Mesendoderm (in vitro differentiated cells): ENCODE measurements around the gene OR51I1.

Experiments used
- DNase-seq: peaks from one replicate; pipeline ENCODE4 v3.0.0; 2013
- H2AK5ac ChIP-seq: 2 replicates; pipeline ENCODE4 v1.6.1; 2013; ENCODE audit warnings: low read length, inconsistent platforms
- H2BK120ac ChIP-seq: 2 replicates; pipeline ENCODE4 v1.6.1; 2013; ENCODE audit warnings: low read depth, mild to moderate bottlenecking, low read length, moderate library complexity, mixed read lengths
- H2BK15ac ChIP-seq: replicated peaks from 2 replicates; pipeline ENCODE4 v1.6.1; 2013; ENCODE audit warnings: low read depth, mild to moderate bottlenecking, moderate library complexity
- H2BK5ac ChIP-seq: 2 replicates; pipeline ENCODE4 v1.6.1; 2013; ENCODE audit warnings: low read length, inconsistent platforms
- H3K18ac ChIP-seq: 2 replicates; pipeline ENCODE4 v1.6.1; 2013; ENCODE audit warnings: mild to moderate bottlenecking, low read length, mixed read lengths
- H3K23ac ChIP-seq: one replicate; pipeline ENCODE4 v1.6.1; 2013; ENCODE audit warnings: low read length
- H3K27ac ChIP-seq: 2 replicates; pipeline ENCODE4 v1.5.1; 2013; ENCODE audit warnings: low read depth, mild to moderate bottlenecking, inconsistent platforms, low read length, moderate library complexity
- H3K27me3 ChIP-seq: 2 replicates; pipeline ENCODE4 v1.6.1; 2013; ENCODE audit warnings: low read length, control low read depth, mild to moderate bottlenecking, inconsistent platforms; ENCODE audit not compliant: insufficient read depth, poor library complexity
- H3K36me3 ChIP-seq: 2 replicates; pipeline ENCODE4 v1.6.1; 2013; ENCODE audit warnings: low read length, inconsistent platforms; ENCODE audit not compliant: control insufficient read depth, insufficient read depth
- H3K4ac ChIP-seq: one replicate; pipeline ENCODE4 v1.6.1; 2013; ENCODE audit warnings: low read depth, mild to moderate bottlenecking, low read length, moderate library complexity
- H3K4me1 ChIP-seq: 2 replicates; pipeline ENCODE4 v1.6.1; 2013; ENCODE audit warnings: low read depth, low read length, inconsistent platforms; ENCODE audit not compliant: control insufficient read depth
- H3K4me2 ChIP-seq: 2 replicates; pipeline ENCODE4 v1.6.1; 2013; ENCODE audit warnings: low read length
- H3K4me3 ChIP-seq: 2 replicates; pipeline ENCODE4 v1.5.1; 2013; ENCODE audit warnings: mild to moderate bottlenecking, low read length
- H3K56ac ChIP-seq: one replicate; pipeline ENCODE4 v1.6.1; 2013; ENCODE audit warnings: low read length
- H3K79me1 ChIP-seq: 2 replicates; pipeline ENCODE4 v1.6.1; 2013; ENCODE audit warnings: low read length, inconsistent platforms
- H3K79me2 ChIP-seq: 2 replicates; pipeline ENCODE4 v1.6.1; 2013; ENCODE audit warnings: mild to moderate bottlenecking, low read length; ENCODE audit not compliant: control insufficient read depth, insufficient read depth
- H3K9ac ChIP-seq: 2 replicates; pipeline ENCODE4 v1.6.1; 2013; ENCODE audit warnings: low read length, inconsistent platforms
- H4K5ac ChIP-seq: one replicate; pipeline ENCODE4 v1.6.1; 2013; ENCODE audit warnings: low read length
- H4K8ac ChIP-seq: one replicate; pipeline ENCODE4 v1.6.1; 2013; ENCODE audit warnings: low read depth, mild to moderate bottlenecking, control low read depth, low read length, moderate library complexity
- WGBS: extraction: QIAGEN DNeasy Blood & Tissue Kit; methylation state at CpG from one replicate; pipeline ENCODE4 v1.1.7; 2013; ENCODE audit warnings: low lambda C conversion rate, missing lambda C conversion rate; ENCODE audit not compliant: insufficient coverage; ENCODE audit errors: extremely low coverage; 5-methylcytosine and 5-hydroxymethylcytosine counted together

Gene OR51I1

DNA sequence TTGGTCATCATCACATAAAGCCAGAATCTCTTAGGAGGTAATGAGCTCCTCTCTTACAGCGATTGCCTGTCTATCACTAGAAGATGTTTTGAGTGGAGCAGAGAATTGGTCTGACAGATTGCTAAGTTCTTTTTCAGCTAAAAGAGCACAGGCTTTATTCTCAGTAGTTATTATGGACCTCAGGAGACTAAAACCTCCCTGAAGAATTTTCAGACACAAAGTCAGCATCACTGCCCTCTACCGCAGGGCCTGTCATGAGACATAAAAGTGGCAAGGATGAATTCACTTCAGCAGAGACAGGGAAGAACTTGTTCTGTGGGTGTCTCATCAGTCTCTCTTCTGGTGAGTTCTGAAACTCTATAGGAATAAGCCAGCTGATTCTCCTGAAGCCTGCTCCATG lies 7.7 kb upstream of the OR51I1 start, which contains the start of gene OR51I2:
Gene OR51I2, plus strand, starts transcription at position 301 of the 400 bp plus-strand sequence. CDS start 4,166 bp downstream, outside the sequence.
- no peak within 1 kb of the TSS for H2AK5ac ChIP-seq
- H3K27me3 ChIP-seq, result no peaks in the 10 kb centered on the region
- H3K4me1 ChIP-seq, result no peaks in the 10 kb centered on the region
- H4K5ac ChIP-seq, result no peak within 1 kb of the TSS
- no peak within 1 kb of the TSS for H3K18ac ChIP-seq
- no peak within 1 kb of the TSS for H2BK120ac ChIP-seq
- H3K79me1 ChIP-seq, result no peaks in the 10 kb centered on the region
- no peak within 1 kb of the TSS for H3K4me2 ChIP-seq
- no peak within 1 kb of the TSS for H3K4ac ChIP-seq
- no peaks in the 10 kb centered on the region for H3K79me2 ChIP-seq
- no CpG with 5 or more reads among the region's 2 CpGs for WGBS
- H3K56ac ChIP-seq, result no peak within 1 kb of the TSS
- H3K23ac ChIP-seq, result no peak within 1 kb of the TSS
- no peak for DNase-seq
- H2BK15ac ChIP-seq, result no peak within 1 kb of the TSS
- H4K8ac ChIP-seq, result no peak within 1 kb of the TSS
- H2BK5ac ChIP-seq, result no peak within 1 kb of the TSS
- H3K27ac ChIP-seq, result no peak within 1 kb of the TSS
- no peak within 1 kb of the TSS for H3K4me3 ChIP-seq
- H3K36me3 ChIP-seq, result no peaks in the 10 kb centered on the region
- H3K9ac ChIP-seq, result no peak within 1 kb of the TSS

- Histone ChIP-seq H2BK15ac (no peak overlapping the region), H3K27ac (no peak overlapping the region)
- no peak for DNase-seq
These were observed 2.6 kb upstream of the OR51I1 start for GRCh38 chr11:5443835-5444393.

DNA sequence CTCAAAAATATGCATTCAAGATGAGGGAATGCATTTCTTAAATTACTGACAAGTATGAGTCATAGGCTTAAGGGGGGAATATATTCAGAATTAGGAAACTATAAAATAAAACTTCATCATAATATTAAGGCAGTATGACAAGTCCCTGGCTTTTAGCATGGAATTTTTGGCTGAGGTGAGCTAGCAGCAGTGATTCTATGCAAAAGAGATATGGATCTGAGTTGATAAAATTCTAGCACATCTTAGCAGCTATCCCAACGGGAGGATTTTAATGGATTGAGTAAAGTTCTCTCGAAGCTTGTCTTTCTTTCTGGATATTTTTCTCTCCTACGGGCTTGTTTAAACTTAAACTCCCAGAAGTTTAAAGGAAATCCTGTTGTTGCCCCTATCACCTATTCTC lies 18.2 kb downstream of the OR51I1 start:
- peaks cover 6% of the 10 kb centered on the region for H3K4me1 ChIP-seq
- no peak overlapping the region for H3K9ac ChIP-seq
- no peak overlapping the region for H3K23ac ChIP-seq
- no peak overlapping the region for H4K8ac ChIP-seq
- H3K27ac ChIP-seq, result no peak overlapping the region
- H3K79me2 ChIP-seq, result no peaks in the 10 kb centered on the region
- no peak overlapping the region for H3K4me2 ChIP-seq
- H3K36me3 ChIP-seq, result no peaks in the 10 kb centered on the region
- H3K4me3 ChIP-seq, result no peak overlapping the region
- H3K18ac ChIP-seq, result no peak overlapping the region
- H3K27me3 ChIP-seq, result no peaks in the 10 kb centered on the region
- H3K4ac ChIP-seq, result no peak overlapping the region
- DNase-seq, result peak; percentile 59
- no peak overlapping the region for H2BK15ac ChIP-seq
- H2BK120ac ChIP-seq, result no peak overlapping the region
- H2BK5ac ChIP-seq, result no peak overlapping the region
- no peak overlapping the region for H4K5ac ChIP-seq
- no peak overlapping the region for H2AK5ac ChIP-seq
- no CpG with 5 or more reads among the region's 3 CpGs for WGBS
- no peak overlapping the region for H3K56ac ChIP-seq
- no peaks in the 10 kb centered on the region for H3K79me1 ChIP-seq

More at GRCh38 chr11:5443835-5444393, 2.6 kb upstream of the OR51I1 start:
- no peaks in the 10 kb centered on the region for H3K36me3 ChIP-seq
- no peak overlapping the region for H2BK5ac ChIP-seq
- no peaks in the 10 kb centered on the region for H3K79me2 ChIP-seq
- no peaks in the 10 kb centered on the region for H3K27me3 ChIP-seq
- H3K23ac ChIP-seq, result no peak overlapping the region
- H3K18ac ChIP-seq, result no peak overlapping the region
- no peak overlapping the region for H2BK120ac ChIP-seq
- H4K8ac ChIP-seq, result no peak overlapping the region
- no peak overlapping the region for H4K5ac ChIP-seq
- no peak overlapping the region for H3K4ac ChIP-seq
- H3K4me1 ChIP-seq, result no peaks in the 10 kb centered on the region
- 100% methylated on average over 1 of the region's 2 CpGs for WGBS
- H2AK5ac ChIP-seq, result no peak overlapping the region
- no peak overlapping the region for H3K4me3 ChIP-seq
- H3K9ac ChIP-seq, result no peak overlapping the region
- H3K4me2 ChIP-seq, result no peak overlapping the region
- no peaks in the 10 kb centered on the region for H3K79me1 ChIP-seq
- H3K56ac ChIP-seq, result no peak overlapping the region

GRCh38 chr11:5421811-5422210 lies 19.5 kb downstream of the OR51I1 start, which contains the start of gene OR51Q1:
TSS of gene OR51Q1 (plus strand) at chr11:5422111. CDS start at chr11:5422201, 90 bp downstream.
- H3K27ac ChIP-seq, result no peak within 1 kb of the TSS
- no peak within 1 kb of the TSS for H3K18ac ChIP-seq
- H3K9ac ChIP-seq, result no peak within 1 kb of the TSS
- no peak within 1 kb of the TSS for H2BK15ac ChIP-seq
- H3K4me2 ChIP-seq, result no peak within 1 kb of the TSS
- peak within 1 kb of the TSS; percentile 56 for H2AK5ac ChIP-seq
- no peak within 1 kb of the TSS for H4K5ac ChIP-seq
- DNase-seq, result no peak
- H3K4me1 ChIP-seq, result peaks cover 6% of the 10 kb centered on the region
- H3K23ac ChIP-seq, result no peak within 1 kb of the TSS
- WGBS, result no CpG with 5 or more reads among the region's 1 CpG
- no peaks in the 10 kb centered on the region for H3K79me2 ChIP-seq
- no peaks in the 10 kb centered on the region for H3K27me3 ChIP-seq
- no peak within 1 kb of the TSS for H3K4ac ChIP-seq
- no peak within 1 kb of the TSS for H2BK120ac ChIP-seq
- no peaks in the 10 kb centered on the region for H3K36me3 ChIP-seq
- no peaks in the 10 kb centered on the region for H3K79me1 ChIP-seq
- H3K4me3 ChIP-seq, result no peak within 1 kb of the TSS
- H4K8ac ChIP-seq, result no peak within 1 kb of the TSS
- H3K56ac ChIP-seq, result no peak within 1 kb of the TSS
- peak within 1 kb of the TSS; percentile 28 for H2BK5ac ChIP-seq

DNA sequence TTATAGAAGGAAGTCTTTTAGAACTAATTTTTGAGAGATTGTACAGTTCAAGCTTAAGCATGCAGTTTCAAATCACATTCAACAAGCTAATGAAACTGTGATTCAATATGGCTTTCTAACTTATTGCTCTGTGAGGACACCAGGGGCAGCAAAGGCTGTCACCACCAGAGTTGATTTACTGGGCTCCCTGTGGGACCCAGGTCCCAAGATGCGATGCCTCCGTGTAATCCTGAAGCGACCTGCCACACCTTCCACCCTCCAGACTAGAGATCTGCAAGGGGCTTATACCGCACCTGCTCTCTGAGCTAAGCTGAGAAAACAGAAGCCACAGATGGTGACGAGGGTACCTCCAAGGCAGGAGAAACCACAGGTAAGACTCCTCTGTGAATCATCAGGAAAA lies 20.3 kb downstream of the OR51I1 start:
- Histone ChIP-seq H3K27me3 (no peaks in the 10 kb centered on the region), H3K27ac (no peak overlapping the region), H3K9ac (no peak overlapping the region), H4K5ac (no peak overlapping the region), H3K18ac (no peak overlapping the region), H3K4me2 (no peak overlapping the region), H3K4ac (no peak overlapping the region), H3K36me3 (no peaks in the 10 kb centered on the region), H3K79me1 (no peaks in the 10 kb centered on the region), H2AK5ac (no peak overlapping the region), H3K23ac (no peak overlapping the region), H4K8ac (no peak overlapping the region), H3K56ac (no peak overlapping the region), H2BK15ac (no peak overlapping the region), H3K4me3 (no peak overlapping the region), H3K4me1 (peaks cover 6% of the 10 kb centered on the region), H2BK120ac (no peak overlapping the region), H2BK5ac (no peak overlapping the region), H3K79me2 (no peaks in the 10 kb centered on the region)
- no peak for DNase-seq
- WGBS, result no CpG with 5 or more reads among the region's 5 CpGs

- Histone ChIP-seq H3K27ac (no peak overlapping the region), H2BK5ac (no peak overlapping the region), H3K4ac (no peak overlapping the region), H3K18ac (no peak overlapping the region), H3K4me3 (no peak overlapping the region), H4K8ac (no peak overlapping the region), H3K4me2 (no peak overlapping the region), H3K9ac (no peak overlapping the region), H3K27me3 (no peaks in the 10 kb centered on the region), H3K36me3 (no peaks in the 10 kb centered on the region), H3K23ac (no peak overlapping the region), H3K79me2 (no peaks in the 10 kb centered on the region), H4K5ac (no peak overlapping the region), H2BK120ac (no peak overlapping the region), H3K79me1 (no peaks in the 10 kb centered on the region), H3K56ac (no peak overlapping the region), H2BK15ac (no peak overlapping the region), H3K4me1 (no peaks in the 10 kb centered on the region), H2AK5ac (no peak overlapping the region)
- DNase-seq, result no peak
These were observed 36.1 kb downstream of the OR51I1 start for GRCh38 chr11:5405173-5405572.
